ENCODE data around the gene GET4.

- TF ChIP-seq CTCF (IDR thresholded peaks at IDR 0.05; ENCODE audit: low read depth, low read length) (no peak), EZH2phosphoT487 (IDR thresholded peaks at IDR 0.05; ENCODE audit: low read depth) (no peak)
These were observed 18.6 kb downstream of the GET4 start for GRCh38 chr7:894927-895450.
